HCT116 (cell line): ENCODE measurements around the gene GPN2. TPM values are rescaled to one million over a fixed set of nuclear protein-coding genes. Genes with fewer than 3 reads are reported as not detected.

ENCODE experiments used
- ATAC-seq: fragments of 200-7000 bp; cut with Tn5 transposase; 2 replicates; pipeline ENCODE4 v1.9.1; 2020; ENCODE audit warnings: mild to moderate bottlenecking, moderate library complexity
- BruUV-seq: library from RNA; stranded (reverse); fragments of 400-500 nt; replicated peaks from 2 replicates; lab custom pipeline; 2021; lab: Mats Ljungman, UMichigan
- CTCF ChIA-PET: fragments of 300-600 bp; sonication (Branson Sonifier 250); formaldehyde crosslinking; loops from one replicate; lab custom pipeline; 2021; ENCODE audit warnings: antibody characterized with exemption; lab: Charles Lee
- POLR2A ChIA-PET: fragments of 300-600, 350-600 bp; sonication (Branson Sonifier 250); formaldehyde crosslinking; loops from one replicate; lab custom pipeline; 2021; ENCODE audit warnings: antibody characterized with exemption; lab: Charles Lee
- RAD21 ChIA-PET, 2 experiments: fragments of 300-600 bp; sonication (Branson Sonifier 250); formaldehyde crosslinking; loops; one replicate each; lab custom pipeline; 2023; ENCODE audit warnings: low total read pairs in 2 of 2; ENCODE audit not compliant: uncharacterized antibody in 2 of 2, unreplicated experiment in 2 of 2, low non-redundant PET in 1 of 2; lab: Charles Lee
- DNase-seq: peaks from one replicate; pipeline ENCODE4 v3.0.0-alpha.2; 2010; ENCODE audit warnings: low read depth, low spot score
- H2AFZ ChIP-seq: fragments of 200-600 bp; shearing (Covaris generic), sonication (generic); 2 replicates; pipeline ENCODE4 v1.6.1; 2017; ENCODE audit warnings: low read depth, mixed run types, mixed read lengths, antibody characterized with exemption, low read length; ENCODE audit not compliant: poor library complexity, severe bottlenecking
- H3K27ac ChIP-seq: 2 replicates; pipeline ENCODE4 v1.5.1; 2012; ENCODE audit warnings: low read depth, low read length
- H3K27me3 ChIP-seq: fragments of 200-600 bp; sonication (generic); 2 replicates; pipeline ENCODE4 v1.6.1; 2016; ENCODE audit warnings: mixed run types, low read length, mixed read lengths; ENCODE audit not compliant: insufficient read depth
- H3K36me3 ChIP-seq, 2 experiments: fragments of 200-500 bp in 1 of 2; fragments of 200-600 bp in 1 of 2; sonication (Bioruptor generic) in 1 of 2; sonication (generic) in 1 of 2; 2 replicates each; pipeline versions ENCODE4 v1.5.1 to v1.6.1; 2014 to 2016; ENCODE audit warnings: low read length in 2 of 2, inconsistent platforms in 1 of 2, mixed read lengths in 1 of 2, mixed run types in 1 of 2; ENCODE audit not compliant: insufficient read depth in 2 of 2, control insufficient read depth in 1 of 2
- H3K4me1 ChIP-seq, 2 experiments: fragments of 200-600 bp in 1 of 2; sonication (generic) in 1 of 2; 2 replicates each; pipeline versions ENCODE4 v1.5.1 to v1.6.1; 2012 to 2017; ENCODE audit warnings: low read length in 2 of 2, inconsistent platforms in 1 of 2, mild to moderate bottlenecking in 1 of 2, mixed read lengths in 1 of 2, mixed run types in 1 of 2, moderate library complexity in 1 of 2; ENCODE audit not compliant: insufficient read depth in 2 of 2, control insufficient read depth in 1 of 2
- H3K4me2 ChIP-seq: fragments of 200-600 bp; sonication (generic); 2 replicates; pipeline ENCODE4 v1.6.1; 2017; ENCODE audit warnings: mixed run types, low read length, mixed read lengths
- H3K4me3 ChIP-seq, 2 experiments: fragments of 200-600 bp in 1 of 2; sonication (generic) in 1 of 2; replicated peaks in 1 of 2; 2 replicates each; pipeline ENCODE4 v1.5.1; 2011 to 2016; ENCODE audit warnings: low read length in 2 of 2, control low read depth in 1 of 2, low read depth in 1 of 2, mild to moderate bottlenecking in 1 of 2, mixed read lengths in 1 of 2, mixed run types in 1 of 2
- H3K79me2 ChIP-seq: fragments of 200-600 bp; sonication (generic); 2 replicates; pipeline ENCODE4 v1.6.1; 2017; ENCODE audit warnings: mild to moderate bottlenecking, mixed run types, low read length, moderate library complexity, mixed read lengths; ENCODE audit not compliant: insufficient read depth
- H3K9ac ChIP-seq: fragments of 200-600 bp; sonication (generic); 2 replicates; pipeline ENCODE4 v1.6.1; 2016; ENCODE audit warnings: low read length, mixed read lengths
- H3K9me2 ChIP-seq: fragments of 200-600 bp; sonication (generic), shearing (Covaris generic); 2 replicates; pipeline ENCODE4 v1.6.1; 2017; ENCODE audit warnings: mixed run types, mild to moderate bottlenecking, moderate library complexity; ENCODE audit not compliant: insufficient read depth
- H3K9me3 ChIP-seq, 2 experiments: fragments of 200-500 bp in 1 of 2; fragments of 200-600 bp in 1 of 2; sonication (Bioruptor generic) in 1 of 2; sonication (generic) in 1 of 2; 2 replicates each; pipeline ENCODE4 v1.6.1; 2014 to 2017; ENCODE audit warnings: low read length in 2 of 2, mixed read lengths in 2 of 2, inconsistent platforms in 1 of 2, low read depth in 1 of 2, mild to moderate bottlenecking in 1 of 2, mixed run types in 1 of 2, moderate library complexity in 1 of 2; ENCODE audit not compliant: control insufficient read depth in 1 of 2, insufficient read depth in 1 of 2
- H4K20me1 ChIP-seq: fragments of 200-600 bp; sonication (generic), shearing (Covaris generic); 2 replicates; pipeline ENCODE4 v1.6.1; 2017; ENCODE audit warnings: mixed run types, mild to moderate bottlenecking, moderate library complexity; ENCODE audit not compliant: insufficient read depth
- ATF3 ChIP-seq: IDR thresholded peaks from 2 replicates; pipeline ENCODE4 v1.6.1; 2012
- CBX3 ChIP-seq: IDR thresholded peaks from 2 replicates; pipeline ENCODE4 v1.6.1; 2012; ENCODE audit warnings: low read depth
- CEBPB ChIP-seq: IDR thresholded peaks from 2 replicates; pipeline ENCODE4 v1.6.1; 2012; ENCODE audit warnings: low read depth
- EGR1 ChIP-seq: IDR thresholded peaks from 2 replicates; pipeline ENCODE4 v1.6.1; 2012; ENCODE audit warnings: low read depth
- EZH2 ChIP-seq: fragments of 200-600 bp; sonication (generic); IDR thresholded peaks from 2 replicates; pipeline ENCODE4 v1.6.1; 2017; ENCODE audit warnings: antibody characterized with exemption, mixed run types
- EZH2phosphoT487 ChIP-seq: fragments of 200-600 bp; IDR thresholded peaks from 2 replicates; pipeline ENCODE4 v1.6.1; 2018; ENCODE audit warnings: antibody characterized with exemption, borderline replicate concordance
- FOSL1 ChIP-seq: IDR thresholded peaks from 2 replicates; pipeline ENCODE4 v1.6.1; 2012; ENCODE audit warnings: low read depth
- MAX ChIP-seq: IDR thresholded peaks from 2 replicates; pipeline ENCODE4 v1.6.1; 2012
- POLR2A ChIP-seq: IDR thresholded peaks from 2 replicates; pipeline ENCODE4 v1.7.0; 2011; ENCODE audit warnings: borderline replicate concordance; ENCODE audit not compliant: insufficient read depth, insufficient read length; ENCODE audit errors: extremely low read depth
- RAD21 ChIP-seq: IDR thresholded peaks from 2 replicates; pipeline ENCODE4 v1.6.1; 2012; ENCODE audit warnings: low read depth, mild to moderate bottlenecking
- SIN3A ChIP-seq: IDR thresholded peaks from 2 replicates; pipeline ENCODE4 v1.6.1; 2012; ENCODE audit warnings: low read depth
- SP1 ChIP-seq: IDR thresholded peaks from 2 replicates; pipeline ENCODE4 v1.6.1; 2012; ENCODE audit warnings: low read depth
- SRF ChIP-seq: IDR thresholded peaks from 2 replicates; pipeline ENCODE4 v1.6.1; 2012; ENCODE audit warnings: low read depth
- TCF7L2 ChIP-seq: IDR thresholded peaks from 2 replicates; pipeline ENCODE4 v1.7.0; 2011; ENCODE audit warnings: borderline replicate concordance, inconsistent platforms; ENCODE audit not compliant: insufficient read depth, insufficient read length; ENCODE audit errors: extremely low read depth
- ZFX ChIP-seq: fragments of 450-650 bp; IDR thresholded peaks from 2 replicates; pipeline ENCODE4 v1.6.1; 2017
- intact Hi-C: fragments of 100-400 bp; cut with micrococcal nuclease; formaldehyde crosslinking; loops from 2 replicates; pipeline ENCODE4 v1.10.0; 2022
- total RNA-seq: library from RNA; stranded (reverse); gene quantifications from one replicate; pipeline ENCODE4 v1.2.1, GENCODE V29; 2021; ENCODE audit not compliant: unreplicated experiment
- TF ChIP-seq, protein P1 (sequence below): IDR thresholded peaks from 2 replicates; pipeline ENCODE4 v1.6.1; 2011; ENCODE audit warnings: mild to moderate bottlenecking, low read length, moderate library complexity; ENCODE audit not compliant: insufficient replicate concordance; ENCODE audit errors: extremely low read depth

GPN2 gene
- total RNA-seq, 1 experiment from 2014 or later: 37.2 TPM

GRCh38 chr1:26828411-26828991, 61.6 kb downstream of the GPN2 start (continued):
- TF ChIP-seq ATF3 (no peak), CEBPB (no peak), TCF7L2 (no peak), EZH2phosphoT487 (no peak), SRF (no peak), SP1 (no peak)

GRCh38 chr1:26827663-26828062, 62.4 kb downstream of the GPN2 start:
- intact Hi-C loops: no loop called here
- CTCF ChIA-PET: no interaction called here
- Histone ChIP-seq H3K4me1 (peaks cover 23 to 43% of the 10 kb centered on the region in 2 experiments), H3K4me2 (peak overlapping the region; percentile 92), H4K20me1 (no peaks in the 10 kb centered on the region), H3K9me2 (no peaks in the 10 kb centered on the region), H3K27ac (peak overlapping the region; percentile 5; the same call in 1 of the 2 replicates), H3K36me3 (peaks cover 7 to 19% of the 10 kb centered on the region in 2 experiments), H3K79me2 (peaks cover 53% of the 10 kb centered on the region), H2AFZ (no peak overlapping the region), H3K9me3 (no peaks in the 10 kb centered on the region), H3K4me3 (peak overlapping the region; percentile 67 to 70), H3K9ac (peak overlapping the region; percentile 67), H3K27me3 (no peaks in the 10 kb centered on the region)
- POLR2A ChIA-PET: no interaction called here
- BruUV-seq: no TSS peak
- DNase-seq (no peak), ATAC-seq (no peak)
- RAD21 ChIA-PET: no interaction called here
- no peak for TF ChIP-seq FOSL1
- TF ChIP-seq CEBPB: no peak
- no peak for TF ChIP-seq SP1
- no peak for TF ChIP-seq EGR1
- no peak for TF ChIP-seq RAD21
- no peak for TF ChIP-seq CBX3
- TF ChIP-seq ZFX: no peak
- TF ChIP-seq POLR2A: no peak
- TF ChIP-seq EZH2: no peak
- no peak for TF ChIP-seq TCF7L2
- no peak for TF ChIP-seq EZH2phosphoT487
- TF ChIP-seq SIN3A: no peak
- TF ChIP-seq, protein P1, sequence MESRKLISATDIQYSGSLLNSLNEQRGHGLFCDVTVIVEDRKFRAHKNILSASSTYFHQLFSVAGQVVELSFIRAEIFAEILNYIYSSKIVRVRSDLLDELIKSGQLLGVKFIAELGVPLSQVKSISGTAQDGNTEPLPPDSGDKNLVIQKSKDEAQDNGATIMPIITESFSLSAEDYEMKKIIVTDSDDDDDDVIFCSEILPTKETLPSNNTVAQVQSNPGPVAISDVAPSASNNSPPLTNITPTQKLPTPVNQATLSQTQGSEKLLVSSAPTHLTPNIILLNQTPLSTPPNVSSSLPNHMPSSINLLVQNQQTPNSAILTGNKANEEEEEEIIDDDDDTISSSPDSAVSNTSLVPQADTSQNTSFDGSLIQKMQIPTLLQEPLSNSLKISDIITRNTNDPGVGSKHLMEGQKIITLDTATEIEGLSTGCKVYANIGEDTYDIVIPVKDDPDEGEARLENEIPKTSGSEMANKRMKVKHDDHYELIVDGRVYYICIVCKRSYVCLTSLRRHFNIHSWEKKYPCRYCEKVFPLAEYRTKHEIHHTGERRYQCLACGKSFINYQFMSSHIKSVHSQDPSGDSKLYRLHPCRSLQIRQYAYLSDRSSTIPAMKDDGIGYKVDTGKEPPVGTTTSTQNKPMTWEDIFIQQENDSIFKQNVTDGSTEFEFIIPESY: no peak
- no peak for TF ChIP-seq MAX
